ENCODE results near the gene NME4. TPM values are rescaled to one million over a fixed set of nuclear protein-coding genes. Genes with fewer than 3 reads are reported as not detected.
"Not testable (repeated sequence)": the region's sequence is repeated elsewhere in the genome, so short reads cannot be mapped to it uniquely, and the experiment has no call there.

The NME4 gene
- total and polyA plus RNA-seq, 9 donors, result 48.8 to 133 (median 93.4) TPM

- intact Hi-C loops (cut with DNase I), result no loop called here
- no peaks in the 10 kb centered on the region for H3K9me3 ChIP-seq
- no peak overlapping the region for H3K4me3 ChIP-seq
- no peaks in the 10 kb centered on the region for H3K36me3 ChIP-seq
- 86 to 93% (median 88%) methylated on average over 16 of the region's 16 CpGs for WGBS, 3 donors
- H3K4me1 ChIP-seq (ENCODE audit: insufficient read depth), result no peaks in the 10 kb centered on the region
- DNase-seq, result no peak
- no peak overlapping the region for H3K27ac ChIP-seq
- H3K27me3 ChIP-seq, result no peaks in the 10 kb centered on the region
- TF ChIP-seq POLR2A (IDR thresholded peaks at IDR 0.05) (no peak), CTCF (IDR thresholded peaks at IDR 0.05) (no peak), EP300 (IDR thresholded peaks at IDR 0.05) (no peak)
Observed at GRCh38 chr16:407253-407652, 10.3 kb downstream of the NME4 start.

GRCh38 chr16:410516-411178 is 13.6 kb downstream of the NME4 start:
- H3K4me1 ChIP-seq (ENCODE audit: insufficient read depth), result no peaks in the 10 kb centered on the region
- H3K27me3 ChIP-seq, result no peaks in the 10 kb centered on the region
- 75 to 82% (median 81%) methylated on average over 28 to 36 of the region's 36 CpGs for WGBS, 3 donors
- no peak overlapping the region for H3K27ac ChIP-seq
- no peak for DNase-seq
- no peak overlapping the region for H3K4me3 ChIP-seq
- TF ChIP-seq EP300 (IDR thresholded peaks at IDR 0.05) (no peak), CTCF (IDR thresholded peaks at IDR 0.05) (no peak), POLR2A (IDR thresholded peaks at IDR 0.05) (no peak)
- intact Hi-C loops (cut with DNase I), result no loop called here
- H3K36me3 ChIP-seq, result no peaks in the 10 kb centered on the region
- no peaks in the 10 kb centered on the region for H3K9me3 ChIP-seq

DNA sequence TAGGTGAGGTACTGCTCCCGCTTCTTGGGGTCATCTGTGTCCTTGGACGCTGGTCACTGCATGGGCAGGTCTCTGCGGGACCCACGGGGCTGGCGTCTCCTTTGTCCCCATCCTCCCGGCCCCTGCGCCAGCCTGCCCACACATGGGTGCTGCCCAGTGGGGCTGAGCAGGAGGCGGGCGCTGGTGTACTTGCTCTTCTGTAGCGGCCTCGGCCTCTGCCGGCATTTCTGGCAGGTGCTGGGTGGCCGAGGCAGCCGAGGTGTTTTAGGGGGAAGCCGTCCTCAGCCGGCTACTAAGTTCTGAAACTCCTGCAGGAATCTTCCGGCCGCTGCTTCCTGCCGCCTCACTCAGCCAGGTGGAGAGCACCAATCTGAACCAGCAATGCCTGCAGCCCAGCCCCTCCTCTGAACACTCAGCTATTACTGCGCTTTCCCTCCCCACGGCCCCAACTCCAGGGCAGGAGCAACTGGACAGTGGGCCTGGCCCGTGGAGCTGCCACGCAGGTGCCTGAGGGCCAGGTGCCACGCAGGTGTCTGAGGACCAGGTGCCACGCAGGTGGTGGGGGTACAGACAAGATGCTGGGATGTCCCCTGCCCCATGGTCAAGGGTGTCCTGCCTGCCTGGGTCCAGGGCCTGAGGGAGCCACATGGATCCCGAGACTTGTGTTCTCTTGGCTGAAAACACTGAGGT is 14.7 kb downstream of the NME4 start:
- no peak for DNase-seq
- no peak overlapping the region for H3K4me3 ChIP-seq
- no peaks in the 10 kb centered on the region for H3K4me1 ChIP-seq (ENCODE audit: insufficient read depth)
- H3K36me3 ChIP-seq, result no peaks in the 10 kb centered on the region
- WGBS, 3 donors, result 92 to 97% (median 95%) methylated on average over 22 to 26 of the region's 26 CpGs
- intact Hi-C loops (cut with DNase I), result no loop called here
- TF ChIP-seq EP300 (IDR thresholded peaks at IDR 0.05) (no peak), CTCF (IDR thresholded peaks at IDR 0.05) (no peak), POLR2A (IDR thresholded peaks at IDR 0.05) (no peak)
- no peak overlapping the region for H3K27ac ChIP-seq
- no peaks in the 10 kb centered on the region for H3K9me3 ChIP-seq
- no peaks in the 10 kb centered on the region for H3K27me3 ChIP-seq

DNA sequence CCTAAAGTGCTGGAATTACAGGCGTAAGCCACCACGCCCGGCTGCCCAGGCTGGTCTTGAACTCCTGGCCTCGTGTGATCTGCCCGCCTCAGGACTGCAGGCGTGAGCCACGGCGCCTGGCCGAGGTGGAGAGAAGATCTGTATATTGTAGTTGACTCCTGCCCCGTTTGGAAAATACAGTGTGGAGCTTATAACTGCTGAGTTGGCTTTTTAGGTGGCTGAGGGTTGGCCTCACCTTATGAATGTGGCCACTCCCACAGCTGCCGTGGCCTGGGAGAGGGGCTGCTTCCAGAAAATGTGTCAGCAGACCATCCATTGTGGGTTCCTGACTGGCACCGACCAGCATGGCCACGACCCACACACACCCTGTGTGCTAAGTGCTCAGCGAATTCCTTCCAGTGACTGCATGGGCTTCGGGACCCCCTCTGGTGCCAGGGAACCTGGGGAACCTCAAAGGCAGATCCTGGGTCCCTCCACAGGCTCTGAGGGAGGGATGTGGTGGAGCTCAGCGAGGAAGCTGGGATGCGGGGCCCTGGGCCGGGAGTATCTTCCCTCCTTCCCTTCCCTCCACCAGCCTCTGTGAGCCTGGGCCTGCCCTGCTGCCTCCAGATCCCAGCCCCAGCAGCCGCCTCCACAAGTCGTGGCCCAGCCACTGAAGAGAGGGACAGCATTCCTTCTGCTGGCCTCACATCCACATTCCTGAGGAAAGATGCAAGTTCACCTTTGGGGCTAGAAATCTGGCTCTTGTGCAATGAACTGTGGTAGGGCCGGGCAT is 17.6 kb downstream of the NME4 start:
- Histone ChIP-seq H3K4me1 (ENCODE audit: insufficient read depth) (no peaks in the 10 kb centered on the region), H3K27me3 (no peaks in the 10 kb centered on the region), H3K27ac (no peak overlapping the region), H3K36me3 (no peaks in the 10 kb centered on the region), H3K4me3 (no peak overlapping the region), H3K9me3 (no peaks in the 10 kb centered on the region)
- TF ChIP-seq POLR2A (IDR thresholded peaks at IDR 0.05) (no peak), CTCF (IDR thresholded peaks at IDR 0.05) (no peak), EP300 (IDR thresholded peaks at IDR 0.05) (no peak)
- intact Hi-C loops (cut with DNase I), result no loop called here
- WGBS, 3 donors, result 75 to 81% (median 79%) methylated on average over 21 of the region's 21 CpGs
- no peak for DNase-seq

- H3K4me3 ChIP-seq; H3K36me3 ChIP-seq; H3K4me1 ChIP-seq (ENCODE audit: insufficient read depth); DNase-seq; intact Hi-C loops (cut with DNase I); H3K9me3 ChIP-seq; H3K27me3 ChIP-seq; H3K27ac ChIP-seq: not testable (repeated sequence)
- WGBS, 3 donors, result 95 to 98% (median 98%) methylated on average over 3 of the region's 3 CpGs
Observed at GRCh38 chr16:415170-415498, 18.1 kb downstream of the NME4 start.

DNA sequence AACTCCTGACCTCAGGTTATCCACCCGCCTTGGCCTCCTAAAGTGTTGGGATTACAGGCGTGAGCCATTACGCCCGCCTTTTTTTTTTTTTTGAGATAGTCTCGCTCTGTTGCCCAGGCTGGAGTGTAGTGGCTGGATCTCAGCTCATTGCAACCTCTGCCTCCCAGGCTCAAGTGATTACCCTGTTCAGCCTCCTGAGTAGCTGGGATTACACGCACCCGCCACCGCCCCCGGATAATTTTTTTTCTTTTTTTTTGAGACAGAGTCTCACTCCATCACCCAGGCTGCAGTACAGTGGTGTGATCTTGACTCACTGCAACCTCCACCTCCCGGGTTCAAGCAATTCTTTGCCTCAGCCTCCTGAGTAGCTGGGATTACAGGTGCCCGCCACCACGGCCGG is 25.2 kb downstream of the NME4 start:
- H3K9me3 ChIP-seq; H3K4me3 ChIP-seq; intact Hi-C loops (cut with DNase I); H3K27me3 ChIP-seq; H3K4me1 ChIP-seq (ENCODE audit: insufficient read depth); H3K27ac ChIP-seq; DNase-seq; H3K36me3 ChIP-seq: not testable (repeated sequence)
- WGBS, 3 donors, result 88 to 91% (median 90%) methylated on average over 13 of the region's 13 CpGs
